Astrocyte (in vitro differentiated cells and primary cell): Measurements from ENCODE around the gene TMEM33.

Experiments used
- CTCF ChIP-seq: IDR thresholded peaks from 2 replicates; pipeline ENCODE4 v1.5.1; 2011; ENCODE audit warnings: low read depth, mild to moderate bottlenecking, inconsistent platforms, low read length, moderate library complexity; ENCODE audit not compliant: insufficient read depth
- EZH2 ChIP-seq: IDR thresholded peaks from 2 replicates; pipeline ENCODE4 v1.6.1; 2012; ENCODE audit warnings: mild to moderate bottlenecking, low read length, inconsistent platforms; ENCODE audit not compliant: insufficient read depth

DNA sequence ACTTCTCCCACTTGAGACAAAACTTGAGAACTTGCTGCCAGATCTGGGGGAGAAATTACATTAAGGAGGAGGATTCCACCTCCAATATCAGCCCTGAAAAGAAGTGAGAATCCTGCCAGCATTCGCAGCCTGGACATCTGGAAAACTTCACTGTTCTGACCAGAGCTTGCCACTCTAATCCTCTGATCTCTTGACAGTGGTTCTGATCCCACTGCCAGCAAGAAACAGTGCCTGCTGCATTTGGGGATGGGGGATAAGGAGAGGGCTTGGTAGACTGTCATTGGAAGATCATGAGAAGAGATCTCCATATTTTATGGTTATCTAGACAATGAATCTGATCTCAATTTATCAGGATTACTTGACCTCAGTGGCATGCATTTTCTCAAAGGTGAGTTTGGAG is 49.8 kb upstream of the TMEM33 start:
- TF ChIP-seq CTCF (no peak), EZH2 (no peak)
